IMR-90 (cell line): ENCODE measurements around the gene SPI1. TPM values are rescaled to one million over a fixed set of nuclear protein-coding genes. Genes with fewer than 3 reads are reported as not detected.

Experiments
- ATAC-seq: fragments of 200-7000 bp; cut with Tn5 transposase; 2 replicates; pipeline ENCODE4 v1.9.1; 2020; ENCODE audit warnings: low read depth, mild to moderate bottlenecking, moderate library complexity
- BruUV-seq: library from RNA; stranded (reverse); fragments of 400-500 nt; replicated peaks from 2 replicates; lab custom pipeline; 2021; lab: Mats Ljungman, UMichigan
- CTCF ChIA-PET: fragments of 300-600 bp; formaldehyde crosslinking; extraction: SDS; loops from one replicate; lab custom pipeline; 2021; ENCODE audit warnings: antibody characterized with exemption; lab: Yijun Ruan, JAX
- POLR2A ChIA-PET: fragments of 300-600 bp; sonication (Branson Sonifier 250); formaldehyde crosslinking; loops from one replicate; lab custom pipeline; 2022; ENCODE audit warnings: antibody characterized with exemption; ENCODE audit not compliant: unreplicated experiment; lab: Charles Lee
- DNase-seq: peaks from one replicate; pipeline ENCODE4 v3.0.0; 2013
- H2AFZ ChIP-seq: replicated peaks from 2 replicates; pipeline ENCODE3; 2013; ENCODE audit warnings: low read length, mild to moderate bottlenecking; ENCODE audit not compliant: poor library complexity
- H2AK5ac ChIP-seq: 2 replicates; pipeline ENCODE4 v1.6.1; 2013; ENCODE audit warnings: low read depth, low read length, inconsistent platforms
- H2AK9ac ChIP-seq: replicated peaks from 2 replicates; pipeline ENCODE3; 2013; ENCODE audit warnings: mild to moderate bottlenecking, low read depth, low read length, moderate library complexity; ENCODE audit not compliant: poor library complexity
- H2BK120ac ChIP-seq: 2 replicates; pipeline ENCODE4 v1.6.1; 2013; ENCODE audit warnings: low read depth, low read length, inconsistent platforms
- H2BK15ac ChIP-seq: 3 replicates; pipeline ENCODE4 v1.6.1; 2013; ENCODE audit warnings: low read depth, low read length, inconsistent platforms
- H2BK20ac ChIP-seq: 2 replicates; pipeline ENCODE4 v1.6.1; 2013; ENCODE audit warnings: low read depth, mild to moderate bottlenecking, inconsistent platforms, low read length, moderate library complexity
- H2BK5ac ChIP-seq: 2 replicates; pipeline ENCODE4 v1.6.1; 2013; ENCODE audit warnings: mild to moderate bottlenecking, low read depth, low read length, inconsistent platforms; ENCODE audit not compliant: poor library complexity, severe bottlenecking
- H3K14ac ChIP-seq: replicated peaks from 2 replicates; pipeline ENCODE4 v1.6.1; 2013; ENCODE audit warnings: low read depth, low read length, inconsistent platforms
- H3K18ac ChIP-seq: 2 replicates; pipeline ENCODE4 v1.6.1; 2013; ENCODE audit warnings: low read depth, low read length, control low read depth
- H3K23ac ChIP-seq: 2 replicates; pipeline ENCODE4 v1.6.1; 2013; ENCODE audit warnings: low read depth, low read length, inconsistent platforms
- H3K27ac ChIP-seq: 2 replicates; pipeline ENCODE4 v1.5.1; 2013; ENCODE audit warnings: mild to moderate bottlenecking, control low read depth, low read length; ENCODE audit not compliant: insufficient read depth
- H3K27me3 ChIP-seq: 2 replicates; pipeline ENCODE4 v1.6.1; 2013; ENCODE audit warnings: low read length; ENCODE audit not compliant: control insufficient read depth, insufficient read depth
- H3K36me3 ChIP-seq: 2 replicates; pipeline ENCODE4 v1.6.1; 2013; ENCODE audit warnings: low read length, mixed read lengths; ENCODE audit not compliant: control insufficient read depth, insufficient read depth
- H3K4ac ChIP-seq: 2 replicates; pipeline ENCODE4 v1.6.1; 2013; ENCODE audit warnings: low read depth, low read length, inconsistent platforms
- H3K4me1 ChIP-seq: 2 replicates; pipeline ENCODE4 v1.6.1; 2013; ENCODE audit warnings: low read length, mixed read lengths; ENCODE audit not compliant: control insufficient read depth, insufficient read depth
- H3K4me2 ChIP-seq: 2 replicates; pipeline ENCODE4 v1.6.1; 2013; ENCODE audit warnings: low read depth, mild to moderate bottlenecking, control low read depth, low read length, moderate library complexity
- H3K4me3 ChIP-seq: 2 replicates; pipeline ENCODE4 v1.5.1; 2013; ENCODE audit warnings: low read depth, mild to moderate bottlenecking, control low read depth, low read length, moderate library complexity; ENCODE audit not compliant: insufficient read depth
- H3K56ac ChIP-seq: 2 replicates; pipeline ENCODE4 v1.6.1; 2013; ENCODE audit warnings: low read length, inconsistent platforms; ENCODE audit not compliant: insufficient read depth; ENCODE audit errors: extremely low read depth
- H3K79me1 ChIP-seq, 2 experiments: 2 replicates each; pipeline ENCODE4 v1.6.1; 2013; ENCODE audit warnings: low read length in 2 of 2, inconsistent platforms in 1 of 2, low read depth in 1 of 2
- H3K9ac ChIP-seq: 2 replicates; pipeline ENCODE4 v1.6.1; 2013; ENCODE audit warnings: low read depth, low read length, control low read depth
- H3K9me1 ChIP-seq: 2 replicates; pipeline ENCODE4 v1.6.1; 2013; ENCODE audit warnings: low read length, inconsistent platforms; ENCODE audit not compliant: insufficient read depth
- H3K9me3 ChIP-seq: 2 replicates; pipeline ENCODE4 v1.6.1; 2013; ENCODE audit warnings: low read length; ENCODE audit not compliant: control insufficient read depth, insufficient read depth
- H4K20me1 ChIP-seq: 2 replicates; pipeline ENCODE4 v1.6.1; 2013; ENCODE audit warnings: low read length, inconsistent platforms; ENCODE audit not compliant: insufficient read depth
- H4K5ac ChIP-seq: 2 replicates; pipeline ENCODE4 v1.6.1; 2013; ENCODE audit warnings: mild to moderate bottlenecking, low read depth, low read length, control low read depth
- H4K8ac ChIP-seq, 2 experiments: 2 replicates each; pipeline ENCODE4 v1.6.1; 2013; ENCODE audit warnings: low read depth in 2 of 2, low read length in 2 of 2, control low read depth in 1 of 2, inconsistent platforms in 1 of 2
- H4K91ac ChIP-seq: 2 replicates; pipeline ENCODE4 v1.6.1; 2013; ENCODE audit warnings: low read depth, low read length, inconsistent platforms; ENCODE audit not compliant: insufficient read depth
- BHLHE40 ChIP-seq: fragments of 150-350 bp; IDR thresholded peaks from 2 replicates; pipeline ENCODE4 v1.6.1; 2016; ENCODE audit warnings: mild to moderate bottlenecking, low read depth, low read length
- CEBPB ChIP-seq: IDR thresholded peaks from 2 replicates; pipeline ENCODE4 v1.6.1; 2012; ENCODE audit warnings: low read depth, low read length, improper control_type of control experiment
- CHD1 ChIP-seq: IDR thresholded peaks from 2 replicates; pipeline ENCODE4 v1.6.1; 2012; ENCODE audit warnings: low read depth, low read length, improper control_type of control experiment
- ELK1 ChIP-seq: fragments of 150-350 bp; IDR thresholded peaks from 2 replicates; pipeline ENCODE4 v1.6.1; 2016; ENCODE audit warnings: low read depth, mild to moderate bottlenecking, low read length, moderate library complexity, borderline replicate concordance
- FOS ChIP-seq: fragments of 150-350 bp; IDR thresholded peaks from 2 replicates; pipeline ENCODE4 v1.6.1; 2016; ENCODE audit warnings: low read depth, low read length
- MAFK ChIP-seq: IDR thresholded peaks from 2 replicates; pipeline ENCODE4 v1.6.1; 2012; ENCODE audit warnings: low read depth, low read length, improper control_type of control experiment
- MAZ ChIP-seq: IDR thresholded peaks from 2 replicates; pipeline ENCODE4 v1.6.1; 2012; ENCODE audit warnings: low read depth, mild to moderate bottlenecking, low read length, improper control_type of control experiment, moderate library complexity, borderline replicate concordance
- POLR2A ChIP-seq: IDR thresholded peaks from 2 replicates; pipeline ENCODE4 v1.6.1; 2012; ENCODE audit warnings: mild to moderate bottlenecking, low read depth, low read length
- RAD21 ChIP-seq: IDR thresholded peaks from 2 replicates; pipeline ENCODE4 v1.6.1; 2012; ENCODE audit warnings: low read length, improper control_type of control experiment
- RCOR1 ChIP-seq: IDR thresholded peaks from 2 replicates; pipeline ENCODE4 v1.6.1; 2012; ENCODE audit warnings: mild to moderate bottlenecking, low read length, improper control_type of control experiment; ENCODE audit not compliant: insufficient replicate concordance
- RFX5 ChIP-seq: IDR thresholded peaks from 2 replicates; pipeline ENCODE4 v1.8.0; 2012; ENCODE audit warnings: low read depth, mild to moderate bottlenecking, low read length, moderate library complexity
- SMC3 ChIP-seq: fragments of 150-350 bp; IDR thresholded peaks from 2 replicates; pipeline ENCODE4 v1.6.1; 2016; ENCODE audit warnings: low read depth, mild to moderate bottlenecking, antibody characterized with exemption, low read length, moderate library complexity
- USF2 ChIP-seq: fragments of 150-350 bp; IDR thresholded peaks from 2 replicates; pipeline ENCODE4 v1.6.1; 2017; ENCODE audit warnings: mild to moderate bottlenecking, antibody characterized with exemption, low read length, low read depth
- WGBS, 2 experiments: methylation state at CpG; one replicate each; pipeline versions ENCODE4 v1.1.5 to v1.1.7; 2013; ENCODE audit warnings: missing lambda C conversion rate in 2 of 2; ENCODE audit not compliant: insufficient read length in 1 of 2; ENCODE audit errors: extremely low coverage in 2 of 2; 5-methylcytosine and 5-hydroxymethylcytosine counted together
- dilution Hi-C: fragments of 300-500 bp; cut with HindIII; formaldehyde crosslinking; loops from one replicate; pipeline ENCODE4 v1.14.3; 2018; ENCODE audit warnings: low sequenced_read_pairs; ENCODE audit not compliant: unreplicated experiment
- in situ Hi-C: fragments of 300-500 bp; cut with MboI; formaldehyde crosslinking; loops from 3 replicates; pipeline ENCODE4 v1.14.3; 2019; ENCODE audit warnings: low sequenced_read_pairs, inconsistent platforms, mixed read lengths
- intact Hi-C: fragments of 100-400 bp; cut with micrococcal nuclease; formaldehyde crosslinking; loops from 2 replicates; pipeline ENCODE4 v1.10.0; 2022
- polyA plus RNA-seq, 3 experiments: library from polyadenylated mRNA; depleted of rRNA; stranded (reverse); fragments of >200 nt; gene quantifications; 2 replicates each; pipeline ENCODE4 v1.2.3, GENCODE V29; 2012; ENCODE audit warnings: low replicate concordance in 1 of 3
- total RNA-seq: library from RNA; depleted of rRNA; stranded (reverse); fragments of >200 nt; gene quantifications from 2 replicates; pipeline ENCODE4 v1.2.3, GENCODE V29; 2012
- TF ChIP-seq, protein P1 (sequence below): conservative IDR thresholded peaks from 2 replicates; pipeline ENCODE4 v1.5.1; 2012; ENCODE audit warnings: mild to moderate bottlenecking, low read depth, low read length, improper control_type of control experiment

Gene SPI1
- total and polyA plus RNA-seq, 2 of the 4 experiments (the other 2 are of a cell fraction) = not detected

- no peak within 1 kb of the TSS for H2BK120ac ChIP-seq
- ATAC-seq = no peak
- no peak within 1 kb of the TSS for H3K14ac ChIP-seq
- H3K36me3 ChIP-seq = no peaks in the 10 kb centered on the region
- in situ Hi-C loops = loop anchor here (25.0 kb wide), 1 partner anchor 465 kb away; no protein-coding TSS in a partner anchor
- H3K4me3 ChIP-seq = no peak within 1 kb of the TSS
- no peak within 1 kb of the TSS for H4K5ac ChIP-seq
- no peak for DNase-seq
- peaks cover 11% of the 10 kb centered on the region for H3K9me1 ChIP-seq
- no peaks in the 10 kb centered on the region for H3K4me1 ChIP-seq
- ChIA-PET POLR2A (no interaction called here), CTCF (no interaction called here)
- dilution Hi-C loops = no loop called here
- H3K79me1 ChIP-seq = peaks cover 0 to 2% of the 10 kb centered on the region in 2 experiments; a peak in 1 of 4 replicates
- H3K9ac ChIP-seq = no peak within 1 kb of the TSS
- no peak within 1 kb of the TSS for H2AK5ac ChIP-seq
- H3K4ac ChIP-seq = no peak within 1 kb of the TSS
- H2BK15ac ChIP-seq = no peak within 1 kb of the TSS
- H3K4me2 ChIP-seq = no peak within 1 kb of the TSS
- no peak within 1 kb of the TSS for H4K8ac ChIP-seq
- TF ChIP-seq MAZ = no peak
- TF ChIP-seq FOS = no peak
- no peak for TF ChIP-seq RFX5
- no peak for TF ChIP-seq POLR2A
- no peak for TF ChIP-seq RAD21
- no peak for TF ChIP-seq CHD1
- TF ChIP-seq RCOR1 = no peak
- TF ChIP-seq SMC3 = no peak
- TF ChIP-seq BHLHE40 = no peak
- no peak for TF ChIP-seq MAFK
- TF ChIP-seq, protein P1, sequence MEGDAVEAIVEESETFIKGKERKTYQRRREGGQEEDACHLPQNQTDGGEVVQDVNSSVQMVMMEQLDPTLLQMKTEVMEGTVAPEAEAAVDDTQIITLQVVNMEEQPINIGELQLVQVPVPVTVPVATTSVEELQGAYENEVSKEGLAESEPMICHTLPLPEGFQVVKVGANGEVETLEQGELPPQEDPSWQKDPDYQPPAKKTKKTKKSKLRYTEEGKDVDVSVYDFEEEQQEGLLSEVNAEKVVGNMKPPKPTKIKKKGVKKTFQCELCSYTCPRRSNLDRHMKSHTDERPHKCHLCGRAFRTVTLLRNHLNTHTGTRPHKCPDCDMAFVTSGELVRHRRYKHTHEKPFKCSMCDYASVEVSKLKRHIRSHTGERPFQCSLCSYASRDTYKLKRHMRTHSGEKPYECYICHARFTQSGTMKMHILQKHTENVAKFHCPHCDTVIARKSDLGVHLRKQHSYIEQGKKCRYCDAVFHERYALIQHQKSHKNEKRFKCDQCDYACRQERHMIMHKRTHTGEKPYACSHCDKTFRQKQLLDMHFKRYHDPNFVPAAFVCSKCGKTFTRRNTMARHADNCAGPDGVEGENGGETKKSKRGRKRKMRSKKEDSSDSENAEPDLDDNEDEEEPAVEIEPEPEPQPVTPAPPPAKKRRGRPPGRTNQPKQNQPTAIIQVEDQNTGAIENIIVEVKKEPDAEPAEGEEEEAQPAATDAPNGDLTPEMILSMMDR = no peak
- TF ChIP-seq ELK1 = no peak
- TF ChIP-seq CEBPB = no peak
- TF ChIP-seq USF2 = no peak
- BruUV-seq = no TSS peak
- intact Hi-C loops = no loop called here
- WGBS, 2 experiments = 83% methylated on average over 1 of the region's 5 CpGs; no CpG with 5 or more reads in 1 of the 2 experiments
- H2BK20ac ChIP-seq = no peak within 1 kb of the TSS
- no peak within 1 kb of the TSS for H3K18ac ChIP-seq
- H2AFZ ChIP-seq = no peak within 1 kb of the TSS
- no peak within 1 kb of the TSS for H3K27ac ChIP-seq
- H3K27me3 ChIP-seq = peaks cover 5% of the 10 kb centered on the region; the same call in 1 of the 2 replicates
- H2AK9ac ChIP-seq = no peak within 1 kb of the TSS
- H4K91ac ChIP-seq = no peak within 1 kb of the TSS
- no peaks in the 10 kb centered on the region for H3K9me3 ChIP-seq
- H3K23ac ChIP-seq = no peak within 1 kb of the TSS
- no peak within 1 kb of the TSS for H2BK5ac ChIP-seq
- no peaks in the 10 kb centered on the region; the same call in 1 of the 2 replicates for H4K20me1 ChIP-seq
- H3K56ac ChIP-seq = no peak within 1 kb of the TSS
Observed at GRCh38 chr11:47352556-47352955, 25.8 kb downstream of the SPI1 start, which contains the start of gene MYBPC3. Gene MYBPC3 (minus strand): TSS chr11:47352702. CDS start chr11:47352647, 55 bp downstream.
